Ascending aorta (tissue), 2 donors: ENCODE results near the gene ZFPL1. TPM values are rescaled to one million over a fixed set of nuclear protein-coding genes. Genes with fewer than 3 reads are reported as not detected.
A peak's percentile ranks its signal among the peaks of the same experiment; 100 is the strongest.

Experiments
- DNase-seq, 2 donors: peaks; one replicate each; pipeline ENCODE4 v3.0.0-alpha.2; 2019; ENCODE audit warnings: low spot score in 2 of 2
- H3K27ac ChIP-seq, 2 donors: fragments of 200-600 bp; sonication (generic); one replicate each; pipeline ENCODE4 v1.5.1; 2016 to 2017; ENCODE audit warnings: mild to moderate bottlenecking in 1 of 2
- H3K27me3 ChIP-seq: fragments of 200-600 bp; sonication (generic); one replicate; pipeline ENCODE4 v1.5.1; 2017
- H3K36me3 ChIP-seq, 2 donors: fragments of 200-600 bp; sonication (generic); one replicate each; pipeline ENCODE4 v1.5.1; 2016
- H3K4me1 ChIP-seq, 2 donors: fragments of 200-600 bp; sonication (generic); one replicate each; pipeline ENCODE4 v1.5.1; 2016 to 2017; ENCODE audit warnings: mild to moderate bottlenecking in 1 of 2
- H3K4me3 ChIP-seq, 2 donors: fragments of 200-600 bp; sonication (generic); one replicate each; pipeline ENCODE4 v1.5.1; 2016 to 2017; ENCODE audit warnings: mild to moderate bottlenecking in 1 of 2
- H3K9me3 ChIP-seq, 2 donors: fragments of 200-600 bp; sonication (generic); one replicate each; pipeline ENCODE4 v1.5.1; 2016
- intact Hi-C: fragments of 100-400 bp; cut with DNase I; formaldehyde crosslinking; loops from one replicate; pipeline ENCODE4 v1.15.1; 2023
- total RNA-seq: library from RNA; depleted of rRNA; stranded (reverse); fragments of >200 nt; gene quantifications from one replicate; pipeline ENCODE4 v1.1.0, GENCODE V29; 2016
- TF ChIP-seq, protein P1 (sequence below), 3 experiments: fragments of 200-600 bp in 2 of 3; fragments of 450-650 bp in 1 of 3; sonication (generic) in 2 of 3; IDR thresholded peaks; one replicate each; pipeline ENCODE4 v1.5.1; 2016 to 2019; ENCODE audit warnings: antibody characterized with exemption in 3 of 3, mild to moderate bottlenecking in 1 of 3, moderate library complexity in 1 of 3

The ZFPL1 gene
- total RNA-seq, 1 donor from 2014 or later, result 93.6 TPM

DNA sequence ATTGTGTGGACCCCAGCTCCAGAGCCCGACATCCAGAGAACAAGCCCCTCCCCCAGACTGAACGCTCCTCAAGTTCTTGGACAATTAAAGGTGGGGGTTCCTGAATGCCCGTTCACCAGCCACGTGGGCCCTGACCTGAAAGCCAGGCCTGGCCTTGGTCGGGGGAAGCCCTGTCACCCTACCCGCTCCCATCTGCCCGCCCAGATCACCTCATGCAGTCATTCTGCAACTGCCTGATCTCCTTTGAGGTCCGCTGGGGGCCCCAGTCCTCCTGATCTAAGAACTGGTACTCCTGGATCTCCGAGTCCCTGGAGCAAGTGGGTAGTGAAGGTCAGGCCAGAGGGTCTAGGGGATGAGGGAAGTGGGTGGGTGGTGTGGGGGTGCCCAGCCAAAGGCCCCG, 16.6 kb upstream of the ZFPL1 start:
- no peak overlapping the region for H3K27ac ChIP-seq
- TF ChIP-seq, protein P1, sequence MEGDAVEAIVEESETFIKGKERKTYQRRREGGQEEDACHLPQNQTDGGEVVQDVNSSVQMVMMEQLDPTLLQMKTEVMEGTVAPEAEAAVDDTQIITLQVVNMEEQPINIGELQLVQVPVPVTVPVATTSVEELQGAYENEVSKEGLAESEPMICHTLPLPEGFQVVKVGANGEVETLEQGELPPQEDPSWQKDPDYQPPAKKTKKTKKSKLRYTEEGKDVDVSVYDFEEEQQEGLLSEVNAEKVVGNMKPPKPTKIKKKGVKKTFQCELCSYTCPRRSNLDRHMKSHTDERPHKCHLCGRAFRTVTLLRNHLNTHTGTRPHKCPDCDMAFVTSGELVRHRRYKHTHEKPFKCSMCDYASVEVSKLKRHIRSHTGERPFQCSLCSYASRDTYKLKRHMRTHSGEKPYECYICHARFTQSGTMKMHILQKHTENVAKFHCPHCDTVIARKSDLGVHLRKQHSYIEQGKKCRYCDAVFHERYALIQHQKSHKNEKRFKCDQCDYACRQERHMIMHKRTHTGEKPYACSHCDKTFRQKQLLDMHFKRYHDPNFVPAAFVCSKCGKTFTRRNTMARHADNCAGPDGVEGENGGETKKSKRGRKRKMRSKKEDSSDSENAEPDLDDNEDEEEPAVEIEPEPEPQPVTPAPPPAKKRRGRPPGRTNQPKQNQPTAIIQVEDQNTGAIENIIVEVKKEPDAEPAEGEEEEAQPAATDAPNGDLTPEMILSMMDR (IDR thresholded peaks at IDR 0.05), result no peak
- H3K4me1 ChIP-seq, result no peaks in the 10 kb centered on the region
- H3K36me3 ChIP-seq, result no peaks in the 10 kb centered on the region
- no peaks in the 10 kb centered on the region for H3K27me3 ChIP-seq
- DNase-seq, result no peak
- intact Hi-C loops, result no loop called here
- no peaks in the 10 kb centered on the region for H3K9me3 ChIP-seq
- no peak overlapping the region for H3K4me3 ChIP-seq

DNA sequence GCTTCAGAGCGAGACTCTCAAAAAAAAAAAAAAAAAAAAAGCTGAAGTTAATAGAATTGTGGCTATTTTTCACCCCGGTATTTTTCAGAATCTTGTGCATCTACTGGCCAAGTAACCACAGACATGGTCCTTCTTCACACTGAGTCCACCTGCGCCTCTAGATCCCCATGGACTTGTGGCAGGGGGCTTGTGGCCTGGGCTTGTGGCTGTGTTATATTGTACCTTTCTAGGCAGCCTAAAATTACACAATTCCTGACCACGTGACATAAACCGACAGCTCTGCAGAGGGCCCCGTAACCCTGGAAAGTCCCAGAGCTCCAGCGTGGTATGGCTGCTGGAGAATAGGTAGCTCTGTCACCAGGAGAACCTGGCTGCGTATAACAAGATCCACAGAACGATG, 14.8 kb upstream of the ZFPL1 start:
- H3K36me3 ChIP-seq, result no peaks in the 10 kb centered on the region
- no peaks in the 10 kb centered on the region for H3K27me3 ChIP-seq
- TF ChIP-seq, protein P1 (IDR thresholded peaks at IDR 0.05), result no peak
- H3K9me3 ChIP-seq, result no peaks in the 10 kb centered on the region
- no peaks in the 10 kb centered on the region for H3K4me1 ChIP-seq
- H3K27ac ChIP-seq, result no peak overlapping the region
- no peak for DNase-seq
- intact Hi-C loops, result no loop called here
- H3K4me3 ChIP-seq, result no peak overlapping the region

DNA sequence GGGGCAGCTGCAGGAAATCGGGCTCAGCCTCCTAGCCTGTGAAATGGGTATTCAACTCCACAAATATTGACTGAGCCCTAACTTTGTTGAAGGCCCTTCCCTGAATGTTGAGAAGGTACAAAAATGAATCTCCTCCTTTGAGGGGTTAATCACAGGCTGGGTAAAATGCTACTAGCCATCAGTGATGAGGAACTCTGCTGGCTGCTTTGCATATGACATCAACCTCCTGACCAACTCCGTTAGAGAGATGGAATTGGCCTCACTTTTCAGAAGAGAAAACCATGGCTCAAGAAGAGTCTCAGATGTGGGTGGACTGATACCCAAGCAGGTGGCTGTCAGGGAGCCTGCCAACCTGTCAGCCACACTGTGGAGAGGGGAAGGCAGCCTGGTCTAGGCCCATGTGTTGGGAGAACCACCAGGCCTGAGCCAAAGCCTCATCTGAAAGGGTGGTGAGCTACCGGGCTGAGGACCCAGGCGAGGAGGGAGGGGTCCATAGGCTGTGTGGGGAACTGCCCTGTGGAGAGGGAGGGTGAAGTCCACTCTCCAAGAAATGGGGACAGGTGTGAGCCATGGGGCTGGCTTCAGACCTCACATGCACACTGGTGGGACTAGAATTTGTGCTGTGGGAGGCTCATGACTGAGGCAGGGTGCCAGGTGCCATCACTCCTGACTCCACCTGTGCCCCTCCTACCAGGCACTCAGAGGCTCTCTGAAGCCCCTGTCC, 12.0 kb upstream of the ZFPL1 start:
- Histone ChIP-seq H3K4me1 (no peaks in the 10 kb centered on the region), H3K27me3 (no peaks in the 10 kb centered on the region), H3K36me3 (no peaks in the 10 kb centered on the region), H3K27ac (no peak overlapping the region), H3K9me3 (no peaks in the 10 kb centered on the region), H3K4me3 (no peak overlapping the region)
- intact Hi-C loops, result no loop called here
- no peak for DNase-seq
- TF ChIP-seq, protein P1 (IDR thresholded peaks at IDR 0.05), result no peak

DNA sequence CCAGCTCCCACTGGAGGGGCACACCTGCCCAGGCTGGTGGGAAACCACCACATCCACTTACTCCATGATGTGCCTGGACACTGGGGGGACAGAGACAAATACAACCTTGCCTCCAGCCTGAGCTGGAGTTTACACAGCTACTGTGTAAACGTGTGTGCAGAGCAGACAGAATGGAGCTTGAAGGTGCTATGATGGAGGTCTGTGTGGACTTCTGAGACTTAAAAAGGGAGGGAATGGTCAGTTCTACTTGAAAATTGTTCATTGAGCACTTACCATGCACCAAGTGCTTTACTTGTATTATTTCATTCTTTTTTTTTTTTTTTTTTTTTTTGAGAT, 11.4 kb upstream of the ZFPL1 start:
- H3K27ac ChIP-seq, result no peak overlapping the region
- H3K27me3 ChIP-seq, result no peaks in the 10 kb centered on the region
- no peak for DNase-seq
- TF ChIP-seq, protein P1 (IDR thresholded peaks at IDR 0.05), result no peak
- H3K9me3 ChIP-seq, result no peaks in the 10 kb centered on the region
- H3K4me3 ChIP-seq, result no peak overlapping the region
- intact Hi-C loops, result no loop called here
- no peaks in the 10 kb centered on the region for H3K36me3 ChIP-seq
- no peaks in the 10 kb centered on the region for H3K4me1 ChIP-seq

DNA sequence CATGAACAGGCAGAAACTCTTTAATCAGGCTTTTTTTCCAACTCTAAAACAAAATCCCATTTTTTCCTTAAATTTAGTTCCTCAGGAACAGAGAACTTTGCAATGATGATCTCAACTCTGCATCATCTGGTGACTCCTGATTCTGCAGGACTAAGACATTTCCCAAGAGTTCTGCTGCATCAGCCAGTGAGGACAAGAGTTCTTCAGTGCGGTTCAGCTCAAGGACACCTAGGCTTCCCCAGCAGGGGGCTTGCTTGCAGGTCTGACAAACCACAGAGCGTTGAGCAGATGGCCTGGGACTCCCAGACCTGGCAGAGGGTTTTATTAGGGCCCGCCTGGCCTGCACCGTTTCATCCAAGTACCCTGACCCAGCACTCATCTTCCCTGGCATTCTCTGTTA, 6.6 kb upstream of the ZFPL1 start:
- Histone ChIP-seq H3K9me3 (no peaks in the 10 kb centered on the region), H3K4me1 (no peaks in the 10 kb centered on the region), H3K27me3 (no peaks in the 10 kb centered on the region), H3K27ac (no peak overlapping the region), H3K4me3 (no peak overlapping the region), H3K36me3 (no peaks in the 10 kb centered on the region)
- DNase-seq, result no peak
- TF ChIP-seq, protein P1 (IDR thresholded peaks at IDR 0.05), result no peak
- intact Hi-C loops, result no loop called here

DNA sequence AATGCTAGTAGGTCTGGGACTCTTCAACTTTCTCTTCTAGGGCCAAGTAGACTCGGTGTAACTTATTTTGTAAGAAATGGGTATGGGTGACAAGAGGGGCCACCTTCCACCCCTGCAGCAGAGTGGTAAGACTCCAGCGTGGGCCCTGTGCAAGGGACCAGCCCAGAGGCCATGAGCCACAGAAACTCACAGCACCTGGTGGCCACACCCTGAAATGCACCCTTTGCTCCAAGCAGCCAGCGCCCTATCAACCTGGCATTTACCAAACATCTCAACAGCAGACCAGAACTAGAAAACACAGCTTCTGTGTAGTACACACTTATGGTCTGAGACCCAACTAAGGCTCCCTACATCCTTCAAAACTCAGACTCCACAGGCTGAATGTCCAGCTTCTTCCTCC, 5.9 kb upstream of the ZFPL1 start:
- TF ChIP-seq, protein P1 (IDR thresholded peaks at IDR 0.05), result peak in 1 of 3 experiments; percentile 38
- Histone ChIP-seq H3K9me3 (no peaks in the 10 kb centered on the region), H3K4me1 (no peaks in the 10 kb centered on the region), H3K27ac (no peak overlapping the region), H3K4me3 (no peak overlapping the region), H3K27me3 (no peaks in the 10 kb centered on the region), H3K36me3 (no peaks in the 10 kb centered on the region)
- DNase-seq, result no peak
- intact Hi-C loops, result no loop called here
